NAMALWA (cell line): Measurements from ENCODE around the gene METAP1.
"Not testable (repeated sequence)": the region's sequence is repeated elsewhere in the genome, so short reads cannot be mapped to it uniquely, and the experiment has no call there.

Source experiments
- DNase-seq: peaks from one replicate; pipeline ENCODE4 v3.0.0-alpha.2; 2015; ENCODE audit warnings: low spot score

METAP1 gene

DNA sequence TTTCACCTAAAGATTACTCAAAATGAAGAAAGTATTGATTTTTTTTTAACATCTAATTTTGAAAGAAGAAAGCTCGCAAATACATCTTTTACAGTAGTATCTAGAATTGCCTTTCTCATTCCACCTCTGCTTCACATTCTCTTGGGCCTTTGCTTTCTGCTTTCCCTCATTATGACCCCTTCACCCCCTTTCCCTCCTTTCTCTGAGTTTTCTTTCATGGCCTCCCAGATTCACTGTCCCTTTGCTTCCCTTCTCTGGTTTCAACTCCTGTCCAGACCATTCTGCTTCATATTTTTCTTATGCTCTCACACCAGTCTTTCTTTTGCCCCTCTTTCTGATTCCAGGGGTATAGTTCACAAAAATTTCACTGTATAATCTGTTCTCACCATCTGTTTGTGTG, 64.0 kb downstream of the METAP1 start:
- no peak for DNase-seq

DNA sequence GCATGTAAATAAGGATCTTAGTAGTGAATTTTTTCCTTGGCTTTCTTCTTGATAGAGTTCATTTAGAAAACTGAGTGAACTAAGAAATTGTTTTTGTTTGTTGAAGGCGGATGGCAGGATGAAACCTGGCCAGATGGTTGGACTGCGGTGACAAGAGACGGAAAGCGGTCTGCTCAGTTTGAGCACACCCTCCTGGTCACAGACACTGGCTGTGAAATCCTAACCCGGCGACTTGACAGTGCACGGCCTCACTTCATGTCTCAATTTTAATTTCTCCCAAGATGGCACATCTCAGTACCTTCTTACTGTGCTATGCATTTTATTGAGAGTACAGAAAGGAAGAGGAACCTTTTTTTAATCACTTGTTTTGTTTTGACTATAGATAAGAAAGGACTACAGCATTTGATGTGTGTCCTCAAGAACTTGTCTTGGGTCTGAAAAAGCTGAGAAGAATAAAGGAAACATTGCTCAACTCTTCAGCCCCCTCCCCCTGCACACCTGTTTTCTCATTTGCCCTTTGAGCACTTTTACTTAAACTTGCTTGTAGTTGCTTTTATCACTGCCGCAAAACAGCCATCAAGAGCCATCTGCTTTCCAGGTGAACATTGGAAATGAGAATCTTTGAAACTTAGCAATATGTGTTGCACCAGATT, 65.7 kb downstream of the METAP1 start:
- no peak for DNase-seq

DNA sequence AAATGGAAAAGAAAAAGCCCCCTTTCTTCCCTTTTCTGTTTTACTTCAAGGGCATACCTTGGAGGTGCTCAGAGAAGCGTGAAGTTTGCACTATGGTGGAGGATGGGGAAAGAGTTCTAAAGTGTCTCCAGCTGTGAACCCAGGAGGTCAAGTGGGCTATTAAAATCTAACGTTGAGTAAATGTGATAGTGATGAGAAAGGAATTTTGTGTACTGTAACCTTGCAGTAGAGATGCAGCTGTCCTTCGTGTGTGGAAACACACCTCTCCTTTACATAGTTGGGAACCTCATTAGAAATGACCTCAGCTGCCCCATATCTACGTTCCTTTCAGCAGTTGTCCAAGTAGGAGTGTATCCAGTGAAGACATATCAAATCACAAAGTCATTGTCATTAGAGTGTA, 66.6 kb downstream of the METAP1 start:
- no peak for DNase-seq

DNA sequence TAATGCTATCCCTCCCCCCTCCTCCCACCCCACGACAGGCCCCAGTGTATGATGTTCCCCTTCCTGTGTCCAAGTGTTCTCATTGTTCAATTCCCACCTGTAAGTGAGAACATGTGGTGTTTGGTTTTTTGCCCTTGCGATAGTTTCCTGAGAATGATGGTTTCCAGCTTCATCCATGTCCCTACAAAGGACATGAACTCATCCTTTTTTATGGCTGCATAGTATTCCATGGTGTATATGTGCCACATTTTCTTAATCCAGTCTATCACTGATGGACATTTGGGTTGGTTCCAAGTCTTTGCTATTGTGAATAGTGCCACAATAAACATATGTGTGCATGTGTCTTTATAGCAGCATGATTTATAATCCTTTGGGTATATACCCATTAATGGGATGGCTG, 70.0 kb downstream of the METAP1 start:
- not testable (repeated sequence) for DNase-seq

DNA sequence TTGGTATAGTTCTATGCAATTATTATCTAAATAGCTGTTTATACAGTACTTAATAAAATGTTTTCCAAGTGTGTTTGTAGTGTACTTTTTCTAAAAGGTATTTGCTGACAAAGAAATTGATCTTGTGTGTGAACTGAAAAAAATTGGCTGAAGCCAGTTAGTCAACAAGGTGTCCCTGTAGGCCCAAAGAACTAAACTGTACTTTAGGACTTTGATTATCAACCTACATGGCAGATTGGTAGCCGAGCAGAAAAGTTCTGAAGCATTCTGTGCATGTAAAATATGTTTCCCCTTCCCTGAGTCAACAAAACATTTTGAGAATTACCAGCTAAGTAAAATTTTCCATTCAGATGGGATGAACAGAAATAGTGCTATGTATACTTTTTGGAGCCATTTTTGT, 72.1 kb downstream of the METAP1 start:
- no peak for DNase-seq

DNA sequence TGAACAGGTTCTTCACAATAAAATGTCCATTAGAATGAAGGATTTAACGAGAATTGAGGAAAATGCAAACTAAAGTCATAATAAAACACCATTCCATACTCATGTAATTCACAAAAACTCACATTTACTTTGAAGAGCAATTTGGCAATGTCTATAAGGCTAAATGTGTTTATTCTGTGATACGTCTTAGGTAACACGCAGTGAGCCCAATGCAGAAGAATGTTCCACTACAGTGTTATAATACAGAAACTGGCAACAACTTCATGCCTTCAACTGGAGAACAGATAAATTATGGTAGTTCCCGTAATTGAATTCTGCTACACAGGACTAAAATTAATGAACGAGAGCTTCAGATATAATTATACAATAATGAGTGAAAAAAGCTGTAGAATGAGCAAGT, 75.6 kb downstream of the METAP1 start:
- no peak for DNase-seq

DNA sequence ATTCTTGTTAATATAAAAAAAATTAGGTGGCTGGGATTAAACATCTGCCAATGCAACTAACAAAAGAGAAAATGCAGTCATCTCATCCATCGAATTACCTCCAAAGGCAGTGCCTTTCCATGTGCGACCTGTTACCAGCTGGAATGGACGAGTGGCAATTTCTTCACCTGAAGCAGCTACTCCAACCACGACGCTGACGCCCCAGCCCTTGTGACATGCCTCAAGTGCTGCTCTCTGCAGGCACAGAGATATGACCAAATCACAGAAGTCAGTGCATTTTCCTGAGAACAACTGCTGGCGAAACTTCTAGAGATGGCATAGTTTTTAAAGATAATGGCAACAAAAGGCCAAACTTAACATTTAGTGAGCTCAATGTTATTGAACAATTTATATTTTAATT, 79.3 kb downstream of the METAP1 start:
- DNase-seq = no peak

DNA sequence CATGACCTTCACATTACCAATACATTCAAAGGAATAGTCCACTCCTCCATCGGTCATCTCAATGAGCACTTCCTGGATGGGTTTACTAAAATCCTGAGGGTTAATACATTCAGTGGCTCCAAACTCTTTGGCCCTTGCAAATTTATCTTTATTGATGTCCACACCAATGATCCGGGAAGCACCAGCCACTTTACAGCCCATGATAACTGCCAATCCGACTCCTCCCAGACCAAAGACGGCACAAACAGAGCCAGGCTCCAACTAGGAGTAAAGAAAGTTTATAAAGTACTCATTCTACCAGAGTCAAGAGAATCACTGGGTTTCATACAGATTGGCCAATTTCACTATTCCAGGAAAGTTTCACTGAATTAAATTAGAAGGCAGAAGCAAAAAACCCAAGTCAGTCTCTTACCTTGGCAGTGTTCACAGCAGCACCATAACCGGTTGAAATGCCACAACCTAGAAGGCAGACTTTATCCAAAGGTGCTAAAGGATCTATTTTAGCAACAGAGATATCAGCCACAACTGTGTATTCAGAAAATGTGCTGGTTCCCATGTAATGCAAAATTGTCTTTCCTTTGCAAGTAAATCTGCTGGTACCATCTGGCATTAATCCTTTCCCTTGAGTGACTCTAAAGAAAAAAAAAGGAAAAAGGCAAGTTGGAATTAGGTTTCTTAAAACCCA, 80.9 kb downstream of the METAP1 start:
- no peak for DNase-seq

DNA sequence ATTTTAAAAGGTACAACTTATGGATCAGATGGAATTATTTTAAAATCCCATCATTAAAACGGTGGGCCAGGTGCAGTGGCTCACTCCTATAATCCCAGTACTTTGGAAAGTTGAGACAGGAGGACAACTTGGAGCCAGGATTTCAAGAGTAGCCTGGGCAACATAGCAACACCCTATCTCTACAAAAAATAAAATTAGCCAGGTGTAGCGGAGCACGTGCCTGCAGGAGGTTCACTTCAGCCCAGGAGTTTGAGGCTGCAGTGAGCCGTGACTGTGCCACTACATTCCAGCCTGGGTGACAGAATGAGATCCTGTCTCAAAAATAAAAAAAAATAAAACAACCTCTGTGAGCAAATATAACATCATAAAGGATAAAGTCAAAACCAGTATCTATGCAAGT, 81.7 kb downstream of the METAP1 start:
- DNase-seq = no peak

DNA sequence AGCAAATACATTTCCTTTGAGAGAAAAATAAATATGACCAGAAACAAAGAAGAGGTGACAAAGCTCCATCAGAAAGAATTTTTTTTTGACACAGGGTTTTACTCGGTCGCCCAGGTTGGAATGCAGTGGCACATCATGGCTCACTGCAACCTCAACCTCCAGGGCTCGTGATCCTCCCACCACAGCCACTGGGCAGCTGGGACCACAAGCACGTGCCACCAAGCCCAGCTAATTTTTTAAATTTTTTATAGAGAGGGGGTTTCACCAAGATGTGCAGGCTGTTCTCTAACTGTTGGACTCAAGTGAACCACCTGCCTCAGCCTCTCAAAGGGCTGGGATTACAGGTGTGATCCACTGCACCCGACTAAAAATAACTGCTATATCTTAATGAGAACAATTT, 82.8 kb downstream of the METAP1 start:
- no peak for DNase-seq

DNA sequence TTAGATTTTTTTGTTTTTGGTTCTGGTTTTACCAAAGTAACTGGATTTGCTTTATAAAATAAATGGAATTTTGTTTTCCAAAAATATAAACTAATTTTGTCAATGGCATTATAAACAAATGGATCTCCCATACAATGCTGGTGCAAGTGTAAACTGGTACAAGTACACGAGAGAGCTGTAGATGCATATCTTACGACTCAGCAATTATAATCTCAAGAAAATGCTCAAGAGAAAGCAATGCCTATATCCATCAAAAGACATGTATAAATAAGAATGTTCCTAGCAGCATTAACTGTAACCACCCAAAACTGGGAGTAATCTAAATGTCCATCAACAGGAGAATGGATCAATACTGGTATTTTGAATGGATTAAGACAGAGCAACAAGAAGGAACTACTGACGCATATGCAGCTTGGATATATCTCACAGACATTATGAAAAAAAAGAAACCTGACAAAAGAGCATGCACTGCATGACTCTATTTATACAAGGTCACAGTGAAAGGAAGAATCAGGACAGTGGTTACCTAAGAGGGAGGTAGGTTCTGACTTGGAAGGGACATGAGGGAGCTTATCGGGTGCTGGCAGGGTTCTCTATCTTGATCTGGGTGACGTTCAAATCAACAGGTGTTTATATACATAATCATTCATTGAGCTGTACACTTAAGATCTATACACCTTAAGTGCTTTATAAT, 83.6 kb downstream of the METAP1 start:
- DNase-seq = no peak

DNA sequence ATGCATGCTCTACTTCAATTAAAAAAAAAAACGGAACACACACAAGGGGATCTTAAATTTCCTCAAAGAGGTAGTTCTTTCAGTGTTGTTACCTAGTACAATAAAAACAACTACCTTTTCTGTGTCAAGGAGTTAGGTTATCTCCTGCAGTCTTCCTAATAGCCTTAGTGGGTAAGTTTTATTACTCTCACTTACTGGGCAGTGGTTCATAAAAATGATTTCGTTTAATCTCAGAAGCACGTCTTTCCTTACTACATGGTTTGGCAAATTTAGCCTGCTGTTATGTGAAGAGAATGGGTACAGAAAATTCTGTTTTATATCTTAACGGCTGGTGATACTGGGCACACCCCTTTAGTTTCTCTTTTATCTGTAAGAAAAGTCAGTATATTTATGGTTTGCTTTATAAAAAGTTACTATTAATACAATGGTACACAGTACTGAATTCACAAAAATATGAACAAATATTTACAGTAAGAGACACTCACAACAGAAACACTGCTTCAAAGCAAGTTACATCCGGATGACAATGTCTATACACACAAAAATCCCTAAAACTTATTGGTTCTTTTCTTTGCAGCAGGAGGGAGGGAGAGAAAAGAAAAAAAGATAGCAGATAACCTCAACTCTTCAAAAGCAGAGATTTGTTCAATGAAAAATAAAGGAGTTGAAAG, 84.2 kb downstream of the METAP1 start:
- DNase-seq = no peak

DNA sequence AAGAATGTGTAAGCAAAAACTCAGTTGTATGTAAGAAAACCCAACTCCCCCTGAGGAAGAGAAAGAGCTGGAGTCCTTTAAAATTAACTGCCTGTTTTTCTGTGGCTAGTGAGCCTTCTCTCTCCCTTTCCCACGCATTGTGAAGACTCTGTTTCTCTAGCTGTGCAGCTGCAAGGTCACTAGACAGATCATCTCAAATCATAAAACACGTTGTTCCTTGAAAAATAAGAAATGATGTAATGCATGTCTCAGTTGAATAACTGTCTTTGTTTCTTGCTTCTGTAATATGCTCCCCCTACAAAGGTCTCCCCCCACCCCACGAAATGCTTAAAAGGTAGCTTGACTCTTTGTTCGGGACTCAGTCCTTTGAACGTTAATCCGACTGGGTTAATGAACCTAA, 85.3 kb downstream of the METAP1 start:
- DNase-seq = not testable (repeated sequence)

DNA sequence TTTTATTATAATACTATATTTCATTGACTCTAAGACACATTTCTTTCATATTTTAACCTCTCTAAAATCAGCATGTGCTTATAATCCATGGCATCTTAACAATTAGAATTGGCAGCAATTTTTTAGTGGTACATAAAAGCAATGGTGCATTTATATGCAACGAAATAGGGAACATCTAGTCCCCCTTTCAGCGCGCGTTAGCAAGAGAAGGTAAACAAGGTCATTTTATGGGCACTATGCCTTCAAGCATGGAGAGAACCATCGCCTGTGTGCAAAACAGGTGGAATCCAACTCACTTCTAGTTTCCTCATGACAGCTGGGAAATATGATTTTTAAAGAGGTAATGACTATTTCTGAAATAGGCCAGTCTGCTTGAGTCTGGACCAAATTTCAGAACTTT, 86.7 kb downstream of the METAP1 start:
- DNase-seq = no peak

DNA sequence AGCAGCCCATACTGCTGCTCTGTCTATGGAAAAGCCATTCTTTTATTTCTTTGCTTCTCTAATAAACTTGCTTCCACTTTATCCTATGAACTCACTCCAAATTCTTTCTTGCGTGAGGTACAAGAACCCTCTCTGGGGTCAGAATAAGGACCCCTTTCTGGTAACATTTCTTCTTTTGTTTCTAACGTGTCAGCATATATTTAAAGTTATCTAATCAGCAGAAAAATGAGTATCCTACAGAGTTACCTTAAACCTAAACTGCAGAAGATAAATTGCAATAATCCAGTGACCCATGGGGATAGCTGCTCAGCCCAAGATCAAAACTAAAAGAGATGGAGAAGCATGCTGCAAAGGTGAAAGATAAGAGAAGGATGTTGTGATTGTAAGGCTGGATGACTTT, 89.1 kb downstream of the METAP1 start:
- DNase-seq = no peak

DNA sequence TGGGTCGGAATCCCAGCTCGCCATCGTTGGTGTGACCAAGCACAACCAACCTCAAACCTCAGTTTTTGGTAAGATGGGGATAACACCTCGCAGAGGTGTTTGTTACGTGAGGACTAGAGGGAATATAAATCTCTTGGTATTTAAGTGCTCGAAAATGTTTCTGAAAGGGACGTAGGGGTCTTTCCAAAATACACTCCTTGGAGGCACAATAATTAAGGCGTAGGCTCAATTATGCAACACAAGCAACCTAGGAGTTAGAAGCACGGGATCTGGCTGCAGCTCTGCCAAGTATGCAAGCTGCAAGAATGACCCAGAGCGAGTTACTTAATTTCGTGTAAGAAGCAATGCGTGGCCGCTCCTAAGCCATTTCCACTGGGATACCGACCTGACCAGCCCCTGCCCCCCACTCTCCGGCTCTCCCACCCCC, 92.5 kb downstream of the METAP1 start:
- peak; percentile 60 for DNase-seq

DNA sequence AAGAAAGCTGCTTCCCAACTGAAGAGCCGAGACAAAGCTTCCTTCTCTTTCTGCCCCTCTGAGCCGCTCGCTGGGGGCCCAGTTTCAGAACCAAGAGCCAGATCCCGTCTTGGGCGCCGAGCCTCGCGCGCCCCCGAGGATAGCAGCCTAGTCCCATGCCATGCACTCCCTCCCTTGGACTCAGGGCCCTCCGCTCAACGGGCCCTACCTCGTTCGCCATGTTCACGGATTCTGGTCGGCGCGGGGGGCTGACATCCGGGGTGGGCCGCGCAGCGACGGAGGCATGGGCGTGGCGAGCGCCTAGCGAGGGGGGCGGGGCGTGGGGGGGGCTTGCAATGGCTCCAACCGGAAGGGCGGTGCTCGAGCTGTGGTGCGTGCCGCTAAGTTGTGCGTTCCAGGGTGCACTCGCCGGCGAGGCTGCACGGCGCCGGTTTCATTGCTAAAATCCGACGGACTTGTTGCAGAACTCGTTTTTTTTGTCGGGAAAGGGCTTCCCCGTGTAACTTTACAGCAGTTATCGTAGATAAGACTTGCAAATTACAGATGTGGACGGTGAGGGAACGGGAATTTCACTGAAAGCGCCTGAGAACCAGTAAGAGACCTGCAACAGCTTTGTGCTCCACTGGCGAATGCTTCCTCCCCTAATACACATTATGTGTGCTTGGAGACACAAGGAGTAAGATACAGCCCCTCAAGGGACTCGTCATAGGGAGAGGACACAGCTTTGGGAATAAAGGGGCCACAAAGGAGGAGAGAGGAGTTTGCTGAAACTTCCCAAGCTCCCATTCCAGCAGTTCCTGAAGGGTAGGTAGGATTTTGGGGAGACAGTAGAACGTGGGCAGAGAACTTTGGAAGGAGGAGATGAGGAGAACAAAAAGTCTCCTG, 93.2 kb downstream of the METAP1 start, which contains the start of gene ADH5:
Gene ADH5, minus strand, starts transcription at position 308 of the 885 bp plus-strand sequence. Its CDS starts 88 bp downstream, at position 220.
- DNase-seq = peak; percentile 89

DNA sequence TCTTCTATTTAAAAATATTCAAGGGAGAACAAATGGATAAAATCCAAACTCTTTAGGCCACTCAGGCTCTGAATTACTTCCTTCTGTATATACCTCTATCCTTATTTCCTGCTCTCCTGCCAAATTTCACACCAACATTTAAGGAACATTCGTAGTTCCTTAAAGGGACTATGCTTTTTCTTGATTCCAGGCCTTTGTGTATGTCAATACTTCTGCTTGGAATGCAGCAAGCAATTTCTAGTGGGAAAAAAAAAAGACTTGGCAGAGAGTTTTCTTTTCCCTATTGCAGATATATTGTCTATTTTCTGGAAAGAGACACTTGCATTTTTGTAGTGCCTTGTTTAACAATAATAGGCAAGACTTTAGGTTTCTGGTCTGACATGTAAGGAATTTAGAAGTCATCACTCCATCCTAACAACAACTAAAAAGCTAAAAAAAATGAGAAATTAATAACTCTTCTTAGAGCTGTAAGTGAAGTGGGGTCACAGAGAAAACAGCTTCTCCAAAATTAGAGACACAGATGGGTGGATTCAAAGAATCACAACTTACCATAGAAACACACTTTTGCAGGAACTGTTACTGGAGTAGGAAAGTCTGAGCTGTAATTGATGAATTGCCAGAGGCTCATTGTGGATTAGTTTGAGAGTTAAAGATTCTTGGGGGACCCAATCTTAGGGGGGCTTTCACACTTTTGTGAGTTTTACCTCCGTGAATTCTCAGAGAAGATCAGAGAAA, 95.1 kb downstream of the METAP1 start:
- DNase-seq = no peak

DNA sequence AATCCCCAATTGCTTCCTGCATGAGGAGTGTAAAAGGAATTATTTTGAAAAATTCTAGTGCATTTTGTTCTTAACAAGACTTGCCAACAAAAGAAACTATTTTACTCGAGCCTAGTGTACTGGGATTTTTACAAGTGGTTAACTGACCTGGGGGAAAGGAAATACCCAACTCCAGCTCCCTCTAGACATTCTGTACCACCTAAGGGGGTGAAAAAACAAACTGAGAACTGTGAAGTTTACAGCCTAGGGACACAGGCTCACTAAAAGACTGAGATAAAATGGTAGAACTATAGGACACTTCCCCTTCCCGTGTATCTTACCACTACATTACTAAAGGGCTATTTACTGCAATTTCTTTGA, 95.7 kb downstream of the METAP1 start:
- DNase-seq = no peak

DNA sequence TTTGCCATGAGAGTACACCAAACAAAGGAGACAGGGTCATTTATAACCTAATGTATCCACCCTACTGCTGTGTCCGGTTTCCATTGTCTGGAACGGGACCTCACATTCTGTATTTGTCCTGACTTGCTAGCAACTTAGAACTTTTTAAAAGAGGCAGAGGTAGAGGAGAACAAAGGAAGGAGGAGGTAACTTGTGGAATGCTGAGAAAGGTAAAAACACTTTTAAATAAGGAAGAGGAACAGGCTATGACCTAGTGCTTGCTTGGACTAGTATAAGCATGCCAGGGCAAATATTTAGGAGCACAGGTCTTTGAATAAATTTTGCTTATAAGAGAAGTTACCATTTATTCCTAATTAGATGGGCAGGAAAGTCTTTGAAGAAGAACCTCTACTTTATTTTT, 96.3 kb downstream of the METAP1 start:
- DNase-seq = not testable (repeated sequence)

DNA sequence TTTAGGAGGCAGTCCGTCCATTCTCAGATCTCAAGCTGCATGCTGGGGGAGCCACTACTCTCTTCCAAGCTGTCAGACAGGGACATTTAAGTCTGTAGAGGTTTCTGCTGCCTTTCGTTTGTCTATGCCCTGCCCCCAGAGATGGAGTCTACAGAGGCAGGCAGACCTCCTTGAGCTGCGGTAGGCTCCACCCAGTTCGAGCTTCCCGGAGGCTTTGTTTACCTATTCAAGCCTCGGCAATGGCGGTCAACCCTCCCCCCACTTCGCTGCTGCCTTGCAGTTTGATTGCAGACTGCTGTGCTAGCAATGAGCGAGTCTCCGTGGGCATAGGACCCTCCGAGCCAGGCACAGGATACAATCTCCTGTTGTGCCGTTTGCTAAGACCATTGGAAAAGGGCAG, 103.8 kb downstream of the METAP1 start:
- DNase-seq = no peak
